ACC112 (cell line): Measurements from ENCODE around the gene PPP1R16B.

Experiments used
- H2AFZ ChIP-seq: fragments of 200-600 bp; sonication (generic); one replicate; pipeline ENCODE4 v1.6.0; 2017; ENCODE audit warnings: antibody characterized with exemption, low read length; ENCODE audit not compliant: unreplicated experiment
- H3K27ac ChIP-seq: fragments of 200-600 bp; sonication (generic); 2 replicates; pipeline ENCODE4 v1.5.1; 2014; ENCODE audit warnings: low read depth, mild to moderate bottlenecking, antibody characterized with exemption, low read length, moderate library complexity
- H3K27me3 ChIP-seq: fragments of 200-600 bp; sonication (generic); 2 replicates; pipeline ENCODE4 v1.6.1; 2014; ENCODE audit warnings: mild to moderate bottlenecking, antibody characterized with exemption, low read length, moderate library complexity, mixed read lengths; ENCODE audit not compliant: insufficient read depth
- H3K36me3 ChIP-seq: fragments of 200-600 bp; sonication (generic); 2 replicates; pipeline ENCODE4 v1.6.1; 2016; ENCODE audit warnings: mild to moderate bottlenecking, antibody characterized with exemption, low read length, moderate library complexity, mixed read lengths; ENCODE audit not compliant: insufficient read depth
- H3K4me1 ChIP-seq: fragments of 200-600 bp; sonication (generic); one replicate; pipeline ENCODE4 v1.6.1; 2016; ENCODE audit warnings: low read length, mixed read lengths; ENCODE audit not compliant: insufficient read depth, unreplicated experiment, control insufficient read depth
- H3K4me3 ChIP-seq: fragments of 200-600 bp; sonication (generic); 2 replicates; pipeline ENCODE4 v1.5.1; 2014; ENCODE audit warnings: mild to moderate bottlenecking, low read depth, low read length
- H3K79me2 ChIP-seq: fragments of 200-600 bp; sonication (generic); one replicate; pipeline ENCODE4 v1.6.0; 2016; ENCODE audit warnings: low read length; ENCODE audit not compliant: control insufficient read depth, unreplicated experiment, insufficient read depth

The PPP1R16B gene

DNA sequence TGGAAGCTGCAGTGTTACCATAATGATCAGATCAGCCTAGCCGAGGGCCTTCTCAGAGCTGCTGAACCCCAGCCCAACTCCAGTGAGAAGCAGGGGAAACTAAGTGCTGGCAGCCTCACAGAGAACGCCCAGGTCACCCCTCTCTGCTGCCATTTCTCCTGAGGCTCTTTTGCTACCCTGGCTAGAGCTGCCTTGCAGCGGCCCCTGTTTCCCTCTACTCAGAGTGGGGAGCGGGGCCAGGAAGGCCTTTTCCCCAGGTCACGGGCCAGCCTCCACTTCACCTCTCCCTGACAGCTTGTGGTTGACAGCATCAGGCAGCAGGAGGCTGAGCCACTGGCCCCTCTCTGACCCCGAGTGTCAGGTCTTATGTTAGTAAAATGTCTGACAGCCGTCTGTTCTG is 34.5 kb upstream of the PPP1R16B start:
- Histone ChIP-seq H3K79me2 (no peaks in the 10 kb centered on the region), H3K4me1 (no peaks in the 10 kb centered on the region), H3K27me3 (no peaks in the 10 kb centered on the region), H3K4me3 (no peak overlapping the region), H3K27ac (no peak overlapping the region), H2AFZ (no peak overlapping the region), H3K36me3 (no peaks in the 10 kb centered on the region)

DNA sequence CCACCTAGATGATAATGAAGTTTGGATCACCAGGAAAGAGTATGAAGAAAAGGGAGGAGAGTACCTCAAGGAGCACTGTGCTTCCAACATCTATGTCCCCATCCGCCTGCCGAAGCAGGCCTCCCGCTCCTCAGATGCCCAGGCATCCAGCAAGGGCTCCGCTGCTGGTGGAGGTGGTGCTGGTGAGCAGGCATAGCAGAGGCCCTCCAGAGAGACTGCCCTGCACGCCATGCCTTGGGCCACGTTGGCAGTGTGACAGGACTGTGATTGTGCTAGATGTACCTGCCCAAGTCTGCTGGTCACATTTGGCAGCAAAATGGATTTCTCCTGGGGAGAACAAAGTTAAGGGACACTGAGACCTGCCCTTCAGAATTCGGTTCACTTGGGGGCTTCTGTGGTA is 33.9 kb upstream of the PPP1R16B start:
- H3K79me2 ChIP-seq = no peaks in the 10 kb centered on the region
- no peak overlapping the region for H2AFZ ChIP-seq
- no peak overlapping the region for H3K4me3 ChIP-seq
- H3K27ac ChIP-seq = no peak overlapping the region
- H3K27me3 ChIP-seq = no peaks in the 10 kb centered on the region
- H3K4me1 ChIP-seq = no peaks in the 10 kb centered on the region
- H3K36me3 ChIP-seq = no peaks in the 10 kb centered on the region

DNA sequence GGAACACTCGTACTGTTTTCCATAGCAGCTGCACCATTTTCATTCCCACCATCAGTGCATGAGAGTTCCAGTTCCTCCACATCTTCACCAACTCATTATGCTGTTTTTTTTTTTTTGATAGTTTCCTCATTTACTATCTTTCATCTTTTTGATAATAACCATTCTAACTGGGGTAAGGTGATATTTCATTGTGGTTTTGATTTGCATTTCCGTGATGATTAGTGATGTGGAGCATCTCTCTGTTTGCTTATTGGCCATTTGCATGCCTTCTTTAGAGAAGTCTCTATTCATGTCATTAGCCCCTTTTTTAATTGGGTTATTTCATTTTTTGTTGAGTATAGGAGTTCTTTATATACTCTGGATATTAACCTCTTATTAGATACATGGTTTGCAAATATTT is 31.3 kb upstream of the PPP1R16B start:
- H3K27ac ChIP-seq = no peak overlapping the region
- no peaks in the 10 kb centered on the region for H3K36me3 ChIP-seq
- H2AFZ ChIP-seq = no peak overlapping the region
- H3K27me3 ChIP-seq = no peaks in the 10 kb centered on the region
- no peaks in the 10 kb centered on the region for H3K79me2 ChIP-seq
- no peak overlapping the region for H3K4me3 ChIP-seq
- no peaks in the 10 kb centered on the region for H3K4me1 ChIP-seq

DNA sequence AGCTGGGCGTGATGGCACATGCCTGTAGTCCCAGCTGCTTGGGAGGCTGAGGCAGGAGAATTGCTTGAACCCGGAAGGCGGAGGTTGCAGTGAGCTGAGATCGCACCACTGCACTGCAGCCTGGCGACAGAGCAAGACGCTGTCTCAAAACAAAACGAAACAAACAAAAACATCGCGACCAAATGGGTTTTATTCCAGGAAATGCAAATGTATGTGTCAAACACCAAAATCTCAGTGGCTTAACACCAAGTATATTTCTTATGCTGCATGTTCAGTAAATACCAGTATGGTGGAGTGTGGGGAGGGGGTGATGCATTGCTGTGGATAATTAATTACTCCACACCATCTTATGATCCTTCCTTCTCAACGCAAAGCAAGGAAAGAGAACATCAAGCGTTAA is 29.1 kb upstream of the PPP1R16B start:
- Histone ChIP-seq H3K4me3 (no peak overlapping the region), H3K79me2 (no peaks in the 10 kb centered on the region), H3K27ac (no peak overlapping the region), H2AFZ (no peak overlapping the region), H3K4me1 (no peaks in the 10 kb centered on the region), H3K27me3 (no peaks in the 10 kb centered on the region), H3K36me3 (no peaks in the 10 kb centered on the region)

DNA sequence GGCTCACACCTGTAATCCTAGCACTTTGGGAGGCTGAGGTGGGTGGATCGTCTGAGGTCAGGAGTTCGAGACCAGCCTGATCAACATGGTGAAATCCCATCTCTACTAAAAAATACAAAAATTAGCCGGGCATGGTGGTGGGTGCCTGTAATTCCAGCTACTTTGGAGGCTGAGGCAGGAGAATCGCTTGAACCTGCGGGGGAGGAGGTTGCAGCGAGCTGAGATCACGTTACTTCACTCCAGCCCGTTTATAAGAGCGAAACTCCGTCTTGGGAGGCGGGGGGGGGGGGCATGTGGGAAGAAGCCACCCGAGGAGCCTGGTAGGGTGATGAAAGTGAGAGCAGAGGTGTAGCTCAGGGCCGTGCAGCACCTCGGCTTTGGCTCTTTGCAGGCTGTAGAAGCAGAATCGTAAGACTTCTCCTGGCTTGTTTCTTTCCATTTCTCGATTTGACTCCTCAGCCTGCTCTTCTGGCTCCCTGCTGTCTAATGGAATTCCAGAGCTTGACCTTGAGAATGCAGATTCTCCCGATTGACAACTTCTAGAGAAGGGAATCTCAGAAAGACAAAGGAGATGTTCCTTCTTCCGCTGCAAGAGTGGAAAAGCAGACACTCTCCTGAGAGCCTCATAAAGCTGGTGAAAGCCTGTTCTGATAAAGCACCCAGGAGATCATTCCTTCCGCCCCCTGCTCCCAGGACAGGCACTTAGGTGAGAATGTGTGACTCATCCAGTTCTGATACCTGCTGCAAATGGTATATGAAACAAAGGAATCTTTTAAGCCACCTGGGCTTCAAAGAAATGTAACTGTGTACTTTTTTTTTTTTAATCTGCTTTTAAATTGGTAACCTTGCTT is 26.0 kb upstream of the PPP1R16B start:
- Histone ChIP-seq H3K4me1 (no peaks in the 10 kb centered on the region), H2AFZ (no peak overlapping the region), H3K27me3 (no peaks in the 10 kb centered on the region), H3K27ac (no peak overlapping the region), H3K79me2 (no peaks in the 10 kb centered on the region), H3K36me3 (no peaks in the 10 kb centered on the region), H3K4me3 (no peak overlapping the region)

DNA sequence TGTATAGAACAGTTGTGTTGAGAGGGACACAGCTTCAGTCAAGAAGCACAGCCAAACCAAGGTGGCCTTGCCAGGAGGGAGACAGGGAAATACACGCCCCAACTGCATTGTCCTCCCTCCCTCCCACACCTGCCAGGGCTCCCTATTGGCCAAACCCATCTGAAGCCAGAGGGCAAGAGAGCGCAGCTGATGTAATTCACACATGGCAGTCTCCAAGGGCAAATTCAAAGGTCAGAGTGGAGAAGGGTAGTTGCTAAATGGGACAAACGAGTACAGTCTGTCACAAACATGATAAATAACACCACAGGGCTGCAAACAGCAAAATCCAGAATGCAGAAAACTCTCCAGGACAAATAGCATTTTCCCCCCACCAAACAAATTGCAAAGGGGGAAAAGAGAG is 23.2 kb upstream of the PPP1R16B start:
- Histone ChIP-seq H3K27me3 (no peaks in the 10 kb centered on the region), H3K36me3 (no peaks in the 10 kb centered on the region), H3K4me1 (no peaks in the 10 kb centered on the region), H3K4me3 (no peak overlapping the region), H3K79me2 (no peaks in the 10 kb centered on the region), H3K27ac (no peak overlapping the region), H2AFZ (no peak overlapping the region)

DNA sequence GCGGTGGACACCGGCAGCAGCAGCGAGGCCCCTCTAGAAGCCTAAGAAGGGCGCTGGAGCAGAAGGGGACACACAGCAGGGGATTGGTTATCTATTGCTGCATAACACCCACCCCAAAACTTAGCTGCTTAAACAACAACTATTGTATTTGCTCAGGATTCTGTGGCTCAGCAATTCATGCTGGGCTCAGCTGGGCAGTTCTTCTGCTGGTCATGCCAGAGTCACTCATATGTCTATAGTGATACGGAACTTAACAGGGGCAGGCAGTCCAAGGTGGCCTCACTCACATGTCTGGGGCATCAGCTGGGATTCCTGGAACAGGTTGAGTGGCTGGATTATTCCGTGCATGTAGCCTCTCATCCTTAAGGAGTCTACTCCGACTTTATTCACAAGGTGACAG is 17.6 kb upstream of the PPP1R16B start:
- Histone ChIP-seq H3K36me3 (no peaks in the 10 kb centered on the region), H3K27ac (no peak overlapping the region), H3K4me3 (no peak overlapping the region), H3K79me2 (no peaks in the 10 kb centered on the region), H2AFZ (no peak overlapping the region), H3K4me1 (peaks cover 4% of the 10 kb centered on the region), H3K27me3 (no peaks in the 10 kb centered on the region)

DNA sequence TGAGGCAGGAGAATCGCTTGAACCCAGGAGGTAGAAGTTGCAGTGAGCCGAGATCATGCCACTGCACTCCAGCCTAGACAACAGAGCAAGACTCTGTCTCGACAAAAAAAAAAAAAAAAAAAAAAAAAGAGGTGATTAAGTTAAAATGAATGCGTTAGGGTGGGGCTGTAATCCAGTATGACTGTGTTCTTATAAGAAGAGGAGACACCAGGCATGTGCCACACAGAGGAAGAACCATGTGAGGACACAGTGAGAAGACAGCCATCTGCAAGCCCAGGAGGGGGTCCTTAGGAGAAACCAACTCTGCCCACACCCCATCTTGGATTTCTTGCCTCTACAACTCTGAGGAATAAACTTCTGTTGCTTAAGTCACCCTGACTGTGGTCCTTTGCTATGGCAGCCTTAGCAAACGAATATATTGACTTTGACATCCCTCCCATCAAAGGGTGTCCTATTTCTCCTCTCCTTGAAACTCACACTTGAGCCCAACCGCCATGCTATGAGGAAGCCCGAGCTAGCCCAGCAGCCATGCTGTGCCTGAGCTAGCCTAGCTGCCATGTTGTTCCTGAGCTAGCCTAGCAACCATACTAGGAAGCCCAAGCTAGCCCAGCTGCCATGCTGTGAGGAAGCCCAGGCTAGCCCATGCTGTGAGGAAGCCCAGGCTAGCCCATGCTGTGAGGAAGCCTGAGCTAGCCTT is 15.8 kb upstream of the PPP1R16B start:
- Histone ChIP-seq H3K36me3 (no peaks in the 10 kb centered on the region), H3K79me2 (no peaks in the 10 kb centered on the region), H3K27me3 (no peaks in the 10 kb centered on the region; the same call in 1 of the 2 replicates), H3K4me1 (peaks cover 4% of the 10 kb centered on the region), H2AFZ (no peak overlapping the region), H3K4me3 (no peak overlapping the region), H3K27ac (no peak overlapping the region)

DNA sequence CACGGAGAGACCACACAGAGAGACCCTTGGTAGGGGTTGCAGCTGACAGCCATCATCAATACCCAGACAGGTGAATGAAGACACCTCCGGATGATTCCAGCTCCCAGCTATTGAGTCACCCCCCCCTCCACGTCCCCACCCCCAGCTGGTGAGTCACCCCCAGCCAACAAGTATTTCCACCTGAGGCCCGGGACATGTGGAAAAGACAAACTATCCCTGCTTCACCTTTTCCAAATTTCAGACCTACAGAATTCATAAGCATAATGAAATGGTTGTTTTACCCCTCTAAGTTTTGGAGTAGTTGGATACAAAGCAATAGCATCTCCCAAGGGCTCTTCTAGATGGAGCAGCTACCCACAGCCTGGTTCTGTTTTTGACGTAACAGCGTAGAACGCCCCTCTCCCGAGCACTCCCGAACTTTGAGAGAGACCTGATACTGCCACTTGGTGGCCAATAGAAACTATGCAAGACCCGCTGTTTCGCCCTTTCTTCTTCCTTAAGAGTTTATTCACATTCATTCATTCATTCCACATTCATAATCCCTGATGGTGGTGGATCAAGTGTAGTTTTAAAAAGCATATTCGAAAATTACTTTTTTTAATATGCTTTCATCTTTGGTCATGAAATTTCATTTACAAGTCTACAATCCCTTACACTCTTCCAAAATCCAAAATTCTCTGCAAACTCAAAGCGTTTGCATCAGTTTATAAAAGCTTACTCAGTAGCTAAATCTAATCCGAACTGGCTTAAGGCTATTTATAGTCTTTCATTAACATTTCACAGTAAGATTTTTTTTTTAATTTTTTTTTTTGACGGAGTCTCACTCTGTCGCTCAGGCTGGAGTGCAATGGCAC is 15.1 kb upstream of the PPP1R16B start:
- Histone ChIP-seq H3K4me3 (no peak overlapping the region), H3K4me1 (peaks cover 4% of the 10 kb centered on the region), H3K27ac (no peak overlapping the region), H3K79me2 (no peaks in the 10 kb centered on the region), H3K36me3 (no peaks in the 10 kb centered on the region), H2AFZ (no peak overlapping the region), H3K27me3 (peaks cover 3% of the 10 kb centered on the region; the same call in 1 of the 2 replicates)

DNA sequence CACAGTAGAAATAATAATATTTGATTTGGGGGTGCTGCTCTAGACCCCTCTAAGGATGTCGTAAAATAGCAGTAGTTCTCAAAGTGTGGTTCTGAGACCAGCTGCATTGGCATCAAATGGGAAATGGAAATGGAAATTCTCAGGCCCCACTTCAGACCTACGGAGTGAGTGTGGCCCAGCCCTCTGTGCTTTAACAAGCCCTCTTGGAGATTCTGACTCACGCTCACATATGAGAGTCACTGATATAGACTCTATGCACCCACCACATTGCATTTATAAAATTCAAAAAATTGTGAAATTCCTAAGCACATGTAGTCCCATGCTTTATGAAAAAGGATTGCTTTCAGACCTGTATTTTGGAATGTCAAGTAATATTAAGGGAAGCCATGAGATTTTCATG is 14.2 kb upstream of the PPP1R16B start:
- H3K4me3 ChIP-seq = no peak overlapping the region
- no peaks in the 10 kb centered on the region for H3K36me3 ChIP-seq
- H2AFZ ChIP-seq = no peak overlapping the region
- peaks cover 8% of the 10 kb centered on the region; the same call in 1 of the 2 replicates for H3K27me3 ChIP-seq
- no peak overlapping the region for H3K27ac ChIP-seq
- H3K4me1 ChIP-seq = peaks cover 4% of the 10 kb centered on the region
- H3K79me2 ChIP-seq = no peaks in the 10 kb centered on the region
